Caco-2 (cell line): ENCODE measurements around the gene SCP2. TPM values are rescaled to one million over a fixed set of nuclear protein-coding genes. Genes with fewer than 3 reads are reported as not detected.

Experiments
- BruUV-seq: library from RNA; stranded (reverse); fragments of 400-500 nt; replicated peaks from 2 replicates; lab custom pipeline; 2021; lab: Mats Ljungman, UMichigan
- CTCF ChIA-PET: fragments of 300-600 bp; sonication (Branson Sonifier 250); formaldehyde crosslinking; loops from one replicate; lab custom pipeline; 2022; ENCODE audit warnings: antibody characterized with exemption; lab: Charles Lee
- POLR2A ChIA-PET: fragments of 300-600 bp; sonication (Branson Sonifier 250); formaldehyde crosslinking; loops from one replicate; lab custom pipeline; 2022; ENCODE audit warnings: antibody characterized with exemption; lab: Charles Lee
- DNase-seq, 2 experiments: peaks; one replicate each; pipeline versions ENCODE4 v3.0.0 to v3.0.0-alpha.2; 2020 to 2022
- H3K27me3 ChIP-seq: replicated peaks from 2 replicates; pipeline ENCODE4 v1.6.0; 2011; ENCODE audit warnings: low read length; ENCODE audit not compliant: control insufficient read depth, insufficient read depth
- H3K36me3 ChIP-seq: 2 replicates; pipeline ENCODE4 v1.5.1; 2011; ENCODE audit warnings: low read length; ENCODE audit not compliant: control insufficient read depth, insufficient read depth
- H3K4me1 ChIP-seq: fragments of 250-450 bp; sonication (Bioruptor Pico); 2 replicates; pipeline ENCODE4 v1.5.1; 2020; ENCODE audit warnings: mild to moderate bottlenecking
- H3K4me3 ChIP-seq: 2 replicates; pipeline ENCODE4 v1.5.1; 2011; ENCODE audit warnings: low read depth, mild to moderate bottlenecking, control low read depth, low read length
- H3K9me3 ChIP-seq: fragments of 250-450 bp; sonication (Bioruptor Pico); 2 replicates; pipeline ENCODE4 v1.5.1; 2020; ENCODE audit warnings: mild to moderate bottlenecking, moderate library complexity
- H3K27ac Mint-ChIP-seq: one replicate; pipeline ENCODE4 v1.8.0; 2022; ENCODE audit warnings: mixed read lengths; ENCODE audit not compliant: unreplicated experiment
- H3K27me3 Mint-ChIP-seq: one replicate; pipeline ENCODE4 v1.8.0; 2022; ENCODE audit warnings: mixed read lengths; ENCODE audit not compliant: insufficient read depth, unreplicated experiment
- H3K36me3 Mint-ChIP-seq: one replicate; pipeline ENCODE4 v1.8.0; 2022; ENCODE audit warnings: mild to moderate bottlenecking, mixed read lengths; ENCODE audit not compliant: insufficient read depth, unreplicated experiment
- H3K4me1 Mint-ChIP-seq: one replicate; pipeline ENCODE4 v1.8.0; 2022; ENCODE audit warnings: low read depth, mixed read lengths; ENCODE audit not compliant: unreplicated experiment
- H3K4me3 Mint-ChIP-seq: one replicate; pipeline ENCODE4 v1.8.0; 2022; ENCODE audit warnings: mild to moderate bottlenecking, moderate library complexity, mixed read lengths; ENCODE audit not compliant: unreplicated experiment
- H3K9me3 Mint-ChIP-seq: one replicate; pipeline ENCODE4 v1.8.0; 2022; ENCODE audit warnings: mixed read lengths; ENCODE audit not compliant: unreplicated experiment
- CTCF ChIP-seq, 2 experiments: fragments of 200-600 bp in 1 of 2; IDR thresholded peaks; 1 replicate in 1 of 2; 2 replicates in 1 of 2; pipeline versions ENCODE4 v1.5.1 to v1.8.0; 2011 to 2022; ENCODE audit warnings: antibody characterized with exemption in 1 of 2, control low read depth in 1 of 2, inconsistent platforms in 1 of 2, low read depth in 1 of 2, low read length in 1 of 2, mild to moderate bottlenecking in 1 of 2, moderate library complexity in 1 of 2; ENCODE audit not compliant: insufficient read depth in 1 of 2, severe bottlenecking in 1 of 2, unreplicated experiment in 1 of 2
- intact Hi-C: fragments of 100-400 bp; cut with micrococcal nuclease; formaldehyde crosslinking; loops from one replicate; pipeline ENCODE4 v1.10.0; 2022; ENCODE audit not compliant: unreplicated experiment
- total RNA-seq: library from RNA; stranded (reverse); gene quantifications from 2 replicates; pipeline ENCODE4 v1.2.3, GENCODE V29; 2022

The SCP2 gene
- total RNA-seq, 1 experiment from 2014 or later, result 67.0 TPM

GRCh38 chr1:53023546-53023945 lies 96.5 kb downstream of the SCP2 start:
- Histone ChIP-seq H3K4me3 (no peak overlapping the region), H3K4me1 (no peaks in the 10 kb centered on the region), H3K27me3 (no peaks in the 10 kb centered on the region), H3K9me3 (no peaks in the 10 kb centered on the region), H3K36me3 (no peaks in the 10 kb centered on the region)
- DNase-seq, result no peak
- ChIA-PET POLR2A (interaction anchor here (0.9 kb wide), 1 partner anchor 33 kb away, joined by 3 read pairs; no protein-coding TSS in a partner anchor), CTCF (no interaction called here)
- intact Hi-C loops, result no loop called here
- BruUV-seq, result no TSS peak
- H3K4me3 Mint-ChIP-seq, result no peak overlapping the region
- no peaks in the 10 kb centered on the region for H3K4me1 Mint-ChIP-seq
- H3K36me3 Mint-ChIP-seq, result no peaks in the 10 kb centered on the region
- TF ChIP-seq CTCF (IDR thresholded peaks at IDR 0.05; ENCODE audit: insufficient read depth in 1 of 2, low read depth in 1 of 2, low read length in 1 of 2, severe bottlenecking in 1 of 2, unreplicated experiment in 1 of 2), result no peak
- H3K27ac Mint-ChIP-seq, result no peak overlapping the region
- no peaks in the 10 kb centered on the region for H3K27me3 Mint-ChIP-seq
- H3K9me3 Mint-ChIP-seq, result no peaks in the 10 kb centered on the region

- H3K4me1 ChIP-seq, result no peaks in the 10 kb centered on the region
- no peak for TF ChIP-seq CTCF (IDR thresholded peaks at IDR 0.05; ENCODE audit: insufficient read depth in 1 of 2, low read depth in 1 of 2, low read length in 1 of 2, severe bottlenecking in 1 of 2, unreplicated experiment in 1 of 2)
- BruUV-seq, result no TSS peak
- no peaks in the 10 kb centered on the region for H3K9me3 Mint-ChIP-seq
- ChIA-PET CTCF (no interaction called here), POLR2A (interaction anchor here (0.7 kb wide), 1 partner anchor 131 kb away, joined by 10 read pairs; no protein-coding TSS in a partner anchor)
- no peak for DNase-seq
- no peak overlapping the region for H3K27ac Mint-ChIP-seq
- no peaks in the 10 kb centered on the region for H3K27me3 ChIP-seq
- no peaks in the 10 kb centered on the region for H3K9me3 ChIP-seq
- H3K4me3 Mint-ChIP-seq, result no peak overlapping the region
- intact Hi-C loops, result no loop called here
- no peaks in the 10 kb centered on the region for H3K36me3 Mint-ChIP-seq
- H3K27me3 Mint-ChIP-seq, result no peaks in the 10 kb centered on the region
- no peaks in the 10 kb centered on the region for H3K4me1 Mint-ChIP-seq
- no peaks in the 10 kb centered on the region for H3K36me3 ChIP-seq
- H3K4me3 ChIP-seq, result no peak overlapping the region
Measured at GRCh38 chr1:53024117-53024516, 97.0 kb downstream of the SCP2 start.

GRCh38 chr1:53025034-53025768 lies 98.1 kb downstream of the SCP2 start:
- H3K4me1 Mint-ChIP-seq, result no peaks in the 10 kb centered on the region
- DNase-seq, result peak; percentile 31 to 52
- H3K4me3 Mint-ChIP-seq, result no peak overlapping the region
- H3K4me1 ChIP-seq, result no peaks in the 10 kb centered on the region
- no peaks in the 10 kb centered on the region for H3K36me3 ChIP-seq
- CTCF ChIA-PET, result no interaction called here
- POLR2A ChIA-PET, result interaction anchor here (0.7 kb wide), 1 partner anchor 130 kb away, joined by 10 read pairs; no protein-coding TSS in a partner anchor
- no TSS peak for BruUV-seq
- H3K4me3 ChIP-seq, result no peak overlapping the region
- TF ChIP-seq CTCF (IDR thresholded peaks at IDR 0.05; ENCODE audit: insufficient read depth in 1 of 2, low read depth in 1 of 2, low read length in 1 of 2, severe bottlenecking in 1 of 2, unreplicated experiment in 1 of 2), result no peak
- H3K9me3 ChIP-seq, result no peaks in the 10 kb centered on the region
- H3K36me3 Mint-ChIP-seq, result no peaks in the 10 kb centered on the region
- H3K27ac Mint-ChIP-seq, result no peak overlapping the region
- no peaks in the 10 kb centered on the region for H3K27me3 Mint-ChIP-seq
- no peaks in the 10 kb centered on the region for H3K27me3 ChIP-seq
- intact Hi-C loops, result no loop called here
- no peaks in the 10 kb centered on the region for H3K9me3 Mint-ChIP-seq
